Activated CD4-positive, alpha-beta T cell treated with anti-CD3 and anti-CD28 coated beads, Interleukin-2, Interleukin-6, amounts not matched to agents 100 ng/mL and 50 ng/mL, durations not matched to agents 16 hours and 8 hours (primary cell): Measurements from ENCODE around the gene ZNF608.

Experiments
- DNase-seq: peaks from one replicate; pipeline ENCODE4 v3.0.0-alpha.2; 2020

Gene ZNF608

GRCh38 chr5:124714910-124715309, 31.5 kb downstream of the ZNF608 start:
- DNase-seq = no peak

GRCh38 chr5:124713595-124713994, 32.8 kb downstream of the ZNF608 start:
- DNase-seq = no peak

- no peak for DNase-seq
These were observed 33.6 kb downstream of the ZNF608 start for GRCh38 chr5:124712731-124713305.

GRCh38 chr5:124708086-124708485, 38.4 kb downstream of the ZNF608 start:
- DNase-seq = no peak

GRCh38 chr5:124707520-124707919, 38.9 kb downstream of the ZNF608 start:
- DNase-seq = no peak

- DNase-seq = no peak
These were observed 39.6 kb downstream of the ZNF608 start for GRCh38 chr5:124706729-124707361.

- DNase-seq = no peak
These were observed 40.4 kb downstream of the ZNF608 start for GRCh38 chr5:124706051-124706450.

- DNase-seq = no peak
These were observed 40.9 kb downstream of the ZNF608 start for GRCh38 chr5:124705577-124705976.

- DNase-seq = no peak
These were observed 41.7 kb downstream of the ZNF608 start for GRCh38 chr5:124704594-124705284.

GRCh38 chr5:124703995-124704394, 42.4 kb downstream of the ZNF608 start:
- DNase-seq = no peak

GRCh38 chr5:124702525-124702924, 43.9 kb downstream of the ZNF608 start:
- no peak for DNase-seq

GRCh38 chr5:124701873-124702425, 44.5 kb downstream of the ZNF608 start:
- DNase-seq = no peak

GRCh38 chr5:124701016-124701415, 45.4 kb downstream of the ZNF608 start:
- no peak for DNase-seq

GRCh38 chr5:124700333-124700732, 46.1 kb downstream of the ZNF608 start:
- DNase-seq = no peak

- no peak for DNase-seq
These were observed 47.7 kb downstream of the ZNF608 start for GRCh38 chr5:124698770-124699169.

- no peak for DNase-seq
These were observed 48.4 kb downstream of the ZNF608 start for GRCh38 chr5:124697933-124698591.

GRCh38 chr5:124697501-124697900, 48.9 kb downstream of the ZNF608 start:
- no peak for DNase-seq

GRCh38 chr5:124696898-124697297, 49.5 kb downstream of the ZNF608 start:
- DNase-seq = no peak
